ENCODE results near the gene FBXL20. TPM values are rescaled to one million over a fixed set of nuclear protein-coding genes. Genes with fewer than 3 reads are reported as not detected.

FBXL20 gene
- total and polyA plus RNA-seq, 10 of the 15 experiments (the other 5 are each of a cell fraction or from before 2014, with no cell fraction given) = 1.2 to 8.3 (median 4.4) TPM

- H3K9me3 ChIP-seq (replicated peaks; ENCODE audit: control insufficient read depth, insufficient read depth, low read length) = no peaks in the 10 kb centered on the region
- in situ Hi-C loops (cut with MboI) (no loop called here), intact Hi-C loops (cut with micrococcal nuclease; ENCODE audit: unreplicated experiment) (no loop called here)
- FAIRE-seq (no peak), ATAC-seq (no peak), DNase-seq (ENCODE audit: low read depth, low spot score) (no peak)
- BruUV-seq (replicated peaks) = no TSS peak
- H3K9ac ChIP-seq (ENCODE audit: control insufficient read depth, insufficient read depth, low read length) = no peak overlapping the region
- no peak overlapping the region for H2AFZ ChIP-seq (ENCODE audit: control insufficient read depth, low read depth, low read length)
- RAD21 ChIA-PET (ENCODE audit: unreplicated experiment) = interaction anchor here (1.3 to 4.0 kb wide), 2 partner anchors 39 to 263 kb away, joined by 8 to 59 read pairs; no protein-coding TSS in a partner anchor
- no peaks in the 10 kb centered on the region; a peak in 2 of 4 replicates for H3K27me3 ChIP-seq (replicated peaks in 1 of 2; ENCODE audit: control insufficient read depth in 2 of 2, insufficient read depth in 2 of 2, low read length in 1 of 2)
- no peaks in the 10 kb centered on the region for H4K20me1 ChIP-seq (ENCODE audit: control insufficient read depth, insufficient read depth)
- H3K27ac ChIP-seq (ENCODE audit: control insufficient read depth, insufficient read depth) = no peak overlapping the region
- no peak overlapping the region for H3K4me2 ChIP-seq (ENCODE audit: control insufficient read depth, insufficient read depth)
- H3K4me3 ChIP-seq = no peak overlapping the region
- peaks cover 9% of the 10 kb centered on the region for H3K4me1 ChIP-seq (ENCODE audit: control insufficient read depth, insufficient read depth, low read length)
- POLR2A ChIA-PET = interaction anchor here (2.7 kb wide), 1 partner anchor 40 kb away, joined by 10 read pairs; no protein-coding TSS in a partner anchor
- TF ChIP-seq NKRF (conservative IDR thresholded peaks at IDR 0.05) (no peak), HSF1 (IDR thresholded peaks at IDR 0.05; ENCODE audit: low read depth, low read length) (no peak), CREM (IDR thresholded peaks at IDR 0.05; ENCODE audit: low read depth) (no peak), CREB1 (IDR thresholded peaks at IDR 0.05; ENCODE audit: low read depth) (no peak), ZNF217 (IDR thresholded peaks at IDR 0.05) (no peak), POLR2A (IDR thresholded peaks at IDR 0.05; ENCODE audit: low read depth, low read length) (no peak), MEF2A (IDR thresholded peaks at IDR 0.05; ENCODE audit: insufficient read depth, low read depth, low read length) (no peak), MTA2 (IDR thresholded peaks at IDR 0.05; ENCODE audit: low read depth) (no peak), HDGF (IDR thresholded peaks at IDR 0.05) (no peak), EZH2 (IDR thresholded peaks at IDR 0.05; ENCODE audit: borderline replicate concordance, control insufficient read depth, low read depth, low read length) (no peak), CBX5 (IDR thresholded peaks at IDR 0.05; ENCODE audit: low read depth) (no peak), KAT2A (conservative IDR thresholded peaks at IDR 0.05; ENCODE audit: control insufficient read depth, low read depth, low read length) (no peak), ZBTB11 (CRISPR knock-in tag; IDR thresholded peaks at IDR 0.05) (no peak), YBX1 (IDR thresholded peaks at IDR 0.05) (no peak), SRF (IDR thresholded peaks at IDR 0.05; ENCODE audit: low read depth in 2 of 2, low read length in 2 of 2) (no peak), ZNF207 (IDR thresholded peaks at IDR 0.05; ENCODE audit: borderline replicate concordance) (no peak)
- H3K36me3 ChIP-seq (ENCODE audit: control insufficient read depth in 2 of 2, insufficient read depth in 2 of 2, low read length in 1 of 2) = no peaks in the 10 kb centered on the region
- CTCF ChIA-PET = interaction anchor here (0.5 to 21.3 kb wide), 7 partner anchors 12 to 264 kb away, joined by 3 to 658 read pairs (median 31); partner anchors contain the start of gene PLXDC1
- SMC1A ChIA-PET (ENCODE audit: uncharacterized antibody, unreplicated experiment) = interaction anchor here (3.1 to 3.5 kb wide), 2 partner anchors 15 to 39 kb away, joined by 18 to 76 read pairs; no protein-coding TSS in a partner anchor
- 45% methylated on average over 3 of the region's 3 CpGs for WGBS (ENCODE audit: insufficient coverage, insufficient replicate concordance, low lambda C conversion rate, missing lambda C conversion rate)
- no peaks in the 10 kb centered on the region for H3K79me2 ChIP-seq (ENCODE audit: control insufficient read depth, insufficient read depth, low read length)
These were observed 155.2 kb downstream of the FBXL20 start for GRCh38 chr17:39246274-39246673.

Measured in GM12878 (cell line).